WTC11 (cell line): ENCODE results near the gene RNASE4. TPM values are rescaled to one million over a fixed set of nuclear protein-coding genes. Genes with fewer than 3 reads are reported as not detected.

Experiments
- ATAC-seq: fragments of 200-7000 bp; cut with Tn5 transposase; 2 replicates; pipeline ENCODE4 v1.10.0; 2021; ENCODE audit warnings: mild to moderate bottlenecking, moderate library complexity
- CTCF ChIA-PET: fragments of 300-600 bp; sonication (Branson Sonifier 250); formaldehyde crosslinking; loops from one replicate; lab custom pipeline; 2021; ENCODE audit warnings: antibody characterized with exemption; lab: Charles Lee
- POLR2A ChIA-PET: fragments of 350-600 bp; sonication (Branson Sonifier 250); formaldehyde crosslinking; loops from one replicate; lab custom pipeline; 2021; ENCODE audit warnings: antibody characterized with exemption; lab: Charles Lee
- DNase-seq: peaks from one replicate; pipeline ENCODE4 v3.0.0; 2021; ENCODE audit warnings: low spot score
- H3K27ac Mint-ChIP-seq: 2 replicates; pipeline ENCODE4 v1.8.0; 2021; ENCODE audit warnings: mixed read lengths
- H3K27me3 Mint-ChIP-seq: 2 replicates; pipeline ENCODE4 v1.8.0; 2021; ENCODE audit warnings: low read depth, mild to moderate bottlenecking, moderate library complexity, mixed read lengths
- H3K36me3 Mint-ChIP-seq: 2 replicates; pipeline ENCODE4 v1.8.0; 2021; ENCODE audit warnings: mixed read lengths
- H3K4me1 Mint-ChIP-seq: 2 replicates; pipeline ENCODE4 v1.8.0; 2022; ENCODE audit warnings: mixed read lengths
- H3K4me3 Mint-ChIP-seq: 2 replicates; pipeline ENCODE4 v1.8.0; 2021; ENCODE audit warnings: mild to moderate bottlenecking, moderate library complexity, mixed read lengths
- H3K9me3 Mint-ChIP-seq: 2 replicates; pipeline ENCODE4 v1.8.0; 2021; ENCODE audit warnings: mixed read lengths
- ATF3 ChIP-seq: sonication (generic); formaldehyde crosslinking; conservative IDR thresholded peaks from 2 replicates; pipeline ENCODE4 v1.8.1; 2022; ENCODE audit warnings: mild to moderate bottlenecking, missing genetic modification reagents
- CREM ChIP-seq: sonication (generic); formaldehyde crosslinking; IDR thresholded peaks from 2 replicates; pipeline ENCODE4 v1.8.1; 2022; ENCODE audit warnings: mild to moderate bottlenecking, missing genetic modification reagents, moderate library complexity
- E2F5 ChIP-seq: sonication (generic); formaldehyde crosslinking; IDR thresholded peaks from 2 replicates; pipeline ENCODE4 v1.8.1; 2022; ENCODE audit warnings: mild to moderate bottlenecking, moderate library complexity, missing genetic modification reagents
- EMX1 ChIP-seq: fragments of 250-450 bp; sonication (Bioruptor Pico); IDR thresholded peaks from 2 replicates; pipeline ENCODE4 v1.8.0; 2021; ENCODE audit warnings: mild to moderate bottlenecking
- GTF2I ChIP-seq: fragments of 250-450 bp; sonication (Bioruptor Pico); conservative IDR thresholded peaks from 2 replicates; pipeline ENCODE4 v1.4.0; 2021; ENCODE audit warnings: mild to moderate bottlenecking
- HMGA2 ChIP-seq: fragments of 250-450 bp; sonication (Bioruptor Pico); IDR thresholded peaks from 2 replicates; pipeline ENCODE4 v1.4.0; 2021; ENCODE audit warnings: mild to moderate bottlenecking, moderate library complexity
- OVOL2 ChIP-seq: fragments of 250-450 bp; sonication (Bioruptor Pico); IDR thresholded peaks from 2 replicates; pipeline ENCODE4 v1.9.0; 2021; ENCODE audit warnings: mild to moderate bottlenecking, borderline replicate concordance
- SMAD3 ChIP-seq: sonication (generic); formaldehyde crosslinking; IDR thresholded peaks from 2 replicates; pipeline ENCODE4 v1.8.0; 2022; ENCODE audit warnings: missing genetic modification reagents, mild to moderate bottlenecking, borderline replicate concordance
- TCF7 ChIP-seq: sonication (generic); formaldehyde crosslinking; IDR thresholded peaks from 2 replicates; pipeline ENCODE4 v1.8.0; 2022; ENCODE audit warnings: mild to moderate bottlenecking, low read depth, missing genetic modification reagents, moderate library complexity
- USF1 ChIP-seq: sonication (generic); formaldehyde crosslinking; IDR thresholded peaks from 2 replicates; pipeline ENCODE4 v1.8.0; 2022; ENCODE audit warnings: mild to moderate bottlenecking, missing genetic modification reagents
- ZBTB21 ChIP-seq: sonication (generic); formaldehyde crosslinking; IDR thresholded peaks from 2 replicates; pipeline ENCODE4 v1.8.1; 2023; ENCODE audit warnings: mild to moderate bottlenecking, missing genetic modification reagents, borderline replicate concordance
- ZNF219 ChIP-seq: sonication (generic); formaldehyde crosslinking; IDR thresholded peaks from 2 replicates; pipeline ENCODE4 v1.8.0; 2023; ENCODE audit warnings: missing genetic modification reagents, mild to moderate bottlenecking, borderline replicate concordance
- ZNF232 ChIP-seq: sonication (generic); formaldehyde crosslinking; IDR thresholded peaks from 2 replicates; pipeline ENCODE4 v1.8.0; 2022; ENCODE audit warnings: mild to moderate bottlenecking, missing genetic modification reagents
- ZNF396 ChIP-seq: fragments of 250-450 bp; sonication (Bioruptor Pico); IDR thresholded peaks from 2 replicates; pipeline ENCODE4 v1.8.0; 2021; ENCODE audit warnings: mild to moderate bottlenecking, moderate library complexity, borderline replicate concordance
- ZNF671 ChIP-seq: fragments of 250-450 bp; sonication (Bioruptor Pico); IDR thresholded peaks from 2 replicates; pipeline ENCODE4 v1.8.0; 2021; ENCODE audit warnings: mild to moderate bottlenecking
- total RNA-seq: library from RNA; stranded (reverse); gene quantifications from 3 replicates; pipeline ENCODE4 v1.2.3, GENCODE V29; 2021
- TF ChIP-seq, protein P1 (sequence below): sonication (generic); formaldehyde crosslinking; IDR thresholded peaks from 2 replicates; pipeline ENCODE4 v1.8.0; 2023; ENCODE audit warnings: missing genetic modification reagents
- TF ChIP-seq, protein P2 (sequence below): sonication (generic); formaldehyde crosslinking; IDR thresholded peaks from 2 replicates; pipeline ENCODE4 v1.8.0; 2022; ENCODE audit warnings: mild to moderate bottlenecking, missing genetic modification reagents
- TF ChIP-seq, protein P3 (sequence below): sonication (generic); formaldehyde crosslinking; IDR thresholded peaks from 2 replicates; pipeline ENCODE4 v1.8.0; 2022; ENCODE audit warnings: missing genetic modification reagents
- TF ChIP-seq, protein P4 (sequence below): fragments of 250-450 bp; sonication (Bioruptor Pico); conservative IDR thresholded peaks from 2 replicates; pipeline ENCODE4 v1.9.0; 2021; ENCODE audit warnings: mild to moderate bottlenecking
- TF ChIP-seq, protein P5 (sequence below): sonication (generic); formaldehyde crosslinking; IDR thresholded peaks from 2 replicates; pipeline ENCODE4 v1.8.1; 2023; ENCODE audit warnings: mild to moderate bottlenecking, missing genetic modification reagents

RNASE4 gene
- total RNA-seq, 1 experiment from 2014 or later, result 2.8 TPM

- Mint-ChIP-seq H3K4me3 (no peak overlapping the region), H3K36me3 (peaks cover 8% of the 10 kb centered on the region), H3K27ac (no peak overlapping the region), H3K9me3 (peaks cover 6% of the 10 kb centered on the region), H3K4me1 (peaks cover 22% of the 10 kb centered on the region), H3K27me3 (no peaks in the 10 kb centered on the region)
- ATAC-seq (no peak), DNase-seq (no peak)
- TF ChIP-seq, protein P1, sequence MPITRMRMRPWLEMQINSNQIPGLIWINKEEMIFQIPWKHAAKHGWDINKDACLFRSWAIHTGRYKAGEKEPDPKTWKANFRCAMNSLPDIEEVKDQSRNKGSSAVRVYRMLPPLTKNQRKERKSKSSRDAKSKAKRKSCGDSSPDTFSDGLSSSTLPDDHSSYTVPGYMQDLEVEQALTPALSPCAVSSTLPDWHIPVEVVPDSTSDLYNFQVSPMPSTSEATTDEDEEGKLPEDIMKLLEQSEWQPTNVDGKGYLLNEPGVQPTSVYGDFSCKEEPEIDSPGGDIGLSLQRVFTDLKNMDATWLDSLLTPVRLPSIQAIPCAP (CRISPR knock-in tag), result no peak
- TF ChIP-seq, protein P2, sequence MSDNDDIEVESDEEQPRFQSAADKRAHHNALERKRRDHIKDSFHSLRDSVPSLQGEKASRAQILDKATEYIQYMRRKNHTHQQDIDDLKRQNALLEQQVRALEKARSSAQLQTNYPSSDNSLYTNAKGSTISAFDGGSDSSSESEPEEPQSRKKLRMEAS, result no peak
- TF ChIP-seq ZNF396 (CRISPR knock-in tag) (no peak), USF1 (no peak), ZNF232 (CRISPR knock-in tag) (no peak), OVOL2 (CRISPR knock-in tag) (no peak), ATF3 (no peak), E2F5 (CRISPR knock-in tag) (no peak), ZNF219 (CRISPR knock-in tag) (no peak), GTF2I (CRISPR knock-in tag) (no peak), CREM (CRISPR knock-in tag) (no peak), TCF7 (CRISPR knock-in tag) (no peak), ZBTB21 (CRISPR knock-in tag) (no peak), HMGA2 (no peak), SMAD3 (no peak), EMX1 (CRISPR knock-in tag) (no peak), ZNF671 (CRISPR knock-in tag) (no peak)
- TF ChIP-seq, protein P3, sequence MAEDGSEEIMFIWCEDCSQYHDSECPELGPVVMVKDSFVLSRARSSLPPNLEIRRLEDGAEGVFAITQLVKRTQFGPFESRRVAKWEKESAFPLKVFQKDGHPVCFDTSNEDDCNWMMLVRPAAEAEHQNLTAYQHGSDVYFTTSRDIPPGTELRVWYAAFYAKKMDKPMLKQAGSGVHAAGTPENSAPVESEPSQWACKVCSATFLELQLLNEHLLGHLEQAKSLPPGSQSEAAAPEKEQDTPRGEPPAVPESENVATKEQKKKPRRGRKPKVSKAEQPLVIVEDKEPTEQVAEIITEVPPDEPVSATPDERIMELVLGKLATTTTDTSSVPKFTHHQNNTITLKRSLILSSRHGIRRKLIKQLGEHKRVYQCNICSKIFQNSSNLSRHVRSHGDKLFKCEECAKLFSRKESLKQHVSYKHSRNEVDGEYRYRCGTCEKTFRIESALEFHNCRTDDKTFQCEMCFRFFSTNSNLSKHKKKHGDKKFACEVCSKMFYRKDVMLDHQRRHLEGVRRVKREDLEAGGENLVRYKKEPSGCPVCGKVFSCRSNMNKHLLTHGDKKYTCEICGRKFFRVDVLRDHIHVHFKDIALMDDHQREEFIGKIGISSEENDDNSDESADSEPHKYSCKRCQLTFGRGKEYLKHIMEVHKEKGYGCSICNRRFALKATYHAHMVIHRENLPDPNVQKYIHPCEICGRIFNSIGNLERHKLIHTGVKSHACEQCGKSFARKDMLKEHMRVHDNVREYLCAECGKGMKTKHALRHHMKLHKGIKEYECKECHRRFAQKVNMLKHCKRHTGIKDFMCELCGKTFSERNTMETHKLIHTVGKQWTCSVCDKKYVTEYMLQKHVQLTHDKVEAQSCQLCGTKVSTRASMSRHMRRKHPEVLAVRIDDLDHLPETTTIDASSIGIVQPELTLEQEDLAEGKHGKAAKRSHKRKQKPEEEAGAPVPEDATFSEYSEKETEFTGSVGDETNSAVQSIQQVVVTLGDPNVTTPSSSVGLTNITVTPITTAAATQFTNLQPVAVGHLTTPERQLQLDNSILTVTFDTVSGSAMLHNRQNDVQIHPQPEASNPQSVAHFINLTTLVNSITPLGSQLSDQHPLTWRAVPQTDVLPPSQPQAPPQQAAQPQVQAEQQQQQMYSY (CRISPR knock-in tag), result no peak
- TF ChIP-seq, protein P4, sequence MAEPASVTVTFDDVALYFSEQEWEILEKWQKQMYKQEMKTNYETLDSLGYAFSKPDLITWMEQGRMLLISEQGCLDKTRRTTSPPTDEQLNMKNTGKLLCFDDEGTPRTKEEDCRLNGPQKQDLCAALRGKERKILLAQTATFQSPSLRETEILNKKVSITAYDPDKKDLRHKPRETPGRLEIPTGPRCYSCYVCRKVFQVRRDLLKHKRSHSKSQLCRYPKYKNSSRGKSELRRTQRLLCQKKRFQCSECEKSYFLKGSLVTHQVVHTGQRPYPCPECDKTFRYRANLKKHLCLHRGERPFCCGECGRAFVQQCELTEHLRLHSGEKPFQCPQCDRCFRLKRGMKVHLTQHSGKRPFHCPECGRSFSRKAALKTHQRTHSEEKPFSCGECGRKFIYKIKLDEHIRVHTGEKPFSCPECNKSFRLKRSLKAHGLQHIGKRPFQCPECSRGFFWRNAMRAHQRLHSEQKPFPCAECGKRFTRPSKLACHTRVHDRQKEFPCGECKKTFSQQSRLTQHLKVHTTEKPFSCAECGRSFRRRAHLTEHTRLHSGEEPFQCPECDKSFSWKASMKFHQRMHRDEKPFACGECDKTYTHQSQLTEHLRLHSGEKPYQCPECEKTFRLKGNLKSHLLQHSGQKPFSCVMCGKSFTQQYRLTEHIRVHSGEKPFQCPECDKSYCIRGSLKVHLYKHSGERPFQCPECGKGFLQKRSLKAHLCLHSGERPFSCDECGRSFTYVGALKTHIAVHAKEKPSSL (CRISPR knock-in tag), result no peak
- TF ChIP-seq, protein P5, sequence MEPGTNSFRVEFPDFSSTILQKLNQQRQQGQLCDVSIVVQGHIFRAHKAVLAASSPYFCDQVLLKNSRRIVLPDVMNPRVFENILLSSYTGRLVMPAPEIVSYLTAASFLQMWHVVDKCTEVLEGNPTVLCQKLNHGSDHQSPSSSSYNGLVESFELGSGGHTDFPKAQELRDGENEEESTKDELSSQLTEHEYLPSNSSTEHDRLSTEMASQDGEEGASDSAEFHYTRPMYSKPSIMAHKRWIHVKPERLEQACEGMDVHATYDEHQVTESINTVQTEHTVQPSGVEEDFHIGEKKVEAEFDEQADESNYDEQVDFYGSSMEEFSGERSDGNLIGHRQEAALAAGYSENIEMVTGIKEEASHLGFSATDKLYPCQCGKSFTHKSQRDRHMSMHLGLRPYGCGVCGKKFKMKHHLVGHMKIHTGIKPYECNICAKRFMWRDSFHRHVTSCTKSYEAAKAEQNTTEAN, result no peak
- POLR2A ChIA-PET, result no interaction called here
- CTCF ChIA-PET, result interaction anchor here (0.8 to 4.5 kb wide), 4 partner anchors 11 to 225 kb away, joined by 3 to 22 read pairs (median 8); no protein-coding TSS in a partner anchor
These were observed 62.2 kb downstream of the RNASE4 start for GRCh38 chr14:20746566-20746965.
